C4-2B (cell line): ENCODE measurements around the gene SIK1.

ENCODE experiments used
- CTCF ChIP-seq: fragments of 450-650 bp; conservative IDR thresholded peaks from 2 replicates; pipeline ENCODE4 v1.5.1; 2017; ENCODE audit warnings: mild to moderate bottlenecking
- ZFX ChIP-seq: fragments of 450-650 bp; IDR thresholded peaks from 2 replicates; pipeline ENCODE4 v1.6.1; 2017

GRCh38 chr21:43374228-43374885 is 52.6 kb downstream of the SIK1 start:
- TF ChIP-seq CTCF (no peak), ZFX (no peak)
